Prostate gland (tissue), 2 donors: ENCODE data around the gene ZNF219.

Experiments
- CTCF ChIP-seq, 4 experiments: fragments of 200-600 bp in 2 of 4; fragments of 450-650 bp in 2 of 4; sonication (generic) in 2 of 4; IDR thresholded peaks; 1 replicate in 3 of 4; 2 replicates in 1 of 4; pipeline ENCODE4 v1.5.1; 2016 to 2019; ENCODE audit warnings: antibody characterized with exemption in 4 of 4, mild to moderate bottlenecking in 2 of 4, moderate library complexity in 2 of 4
- POLR2A ChIP-seq: fragments of 450-650 bp; IDR thresholded peaks from one replicate; pipeline ENCODE4 v1.6.1; 2016; ENCODE audit warnings: antibody characterized with exemption, mild to moderate bottlenecking

GRCh38 chr14:21098076-21098891, at the start of gene ZNF219:
- TF ChIP-seq CTCF (IDR thresholded peaks at IDR 0.05) (peak in 1 of 4 experiments; percentile 3), POLR2A (peak; percentile 50)
